K562 (cell line): ENCODE measurements around the gene FAM136A. TPM values are rescaled to one million over a fixed set of nuclear protein-coding genes. Genes with fewer than 3 reads are reported as not detected.

Experiments
- BCOR ChIP-seq: fragments of 450-650 bp; IDR thresholded peaks from 2 replicates; pipeline ENCODE4 v1.6.1; 2016
- CBX5 ChIP-seq: IDR thresholded peaks from 2 replicates; pipeline ENCODE4 v1.6.1; 2014; ENCODE audit warnings: low read depth, borderline replicate concordance
- CEBPG ChIP-seq, 3 experiments: fragments of 200-800 bp in 1 of 3; sonication (Bioruptor generic) in 1 of 3; sonication (generic) in 1 of 3; formaldehyde crosslinking in 1 of 3; IDR thresholded peaks in 2 of 3; conservative IDR thresholded peaks in 1 of 3; 2 replicates each; pipeline versions ENCODE4 v1.6.1 to v1.8.0; 2016 to 2022; ENCODE audit warnings: missing compliant biosample characterization in 2 of 3, missing genetic modification characterization in 2 of 3, mild to moderate bottlenecking in 1 of 3, missing genetic modification reagents in 1 of 3
- MAFF ChIP-seq: IDR thresholded peaks from 2 replicates; pipeline ENCODE4 v1.6.1; 2012; ENCODE audit warnings: low read length, improper control_type of control experiment
- NR1H2 ChIP-seq: sonication (generic); formaldehyde crosslinking; IDR thresholded peaks from 2 replicates; pipeline ENCODE4 v1.4.0; 2020; ENCODE audit warnings: mild to moderate bottlenecking, missing genetic modification reagents
- PTRF ChIP-seq: fragments of 450-650 bp; IDR thresholded peaks from 2 replicates; pipeline ENCODE4 v1.6.1; 2016; ENCODE audit warnings: mild to moderate bottlenecking, missing genetic modification characterization, missing compliant biosample characterization
- RHOXF2B ChIP-seq: fragments of 250-450 bp; sonication (Bioruptor Pico); conservative IDR thresholded peaks from 2 replicates; pipeline ENCODE4 v1.5.1; 2021
- SAP30 ChIP-seq: fragments of 200-600 bp; sonication (generic); IDR thresholded peaks from 2 replicates; pipeline ENCODE4 v1.6.1; 2012; ENCODE audit warnings: borderline replicate concordance, low read depth, mild to moderate bottlenecking, moderate library complexity, low read length, control low read depth, inconsistent platforms; ENCODE audit not compliant: insufficient read depth, poor library complexity, severe bottlenecking
- TAF15 ChIP-seq: fragments of 200-400 bp; formaldehyde crosslinking; IDR thresholded peaks from 2 replicates; pipeline ENCODE4 v1.6.1; 2017; ENCODE audit warnings: mild to moderate bottlenecking, low read depth, low read length, moderate library complexity
- TARDBP ChIP-seq: fragments of 450-650 bp; IDR thresholded peaks from 2 replicates; pipeline ENCODE4 v1.6.1; 2016
- TEAD1 ChIP-seq, 2 experiments: fragments of 450-650 bp in 1 of 2; sonication (generic) in 1 of 2; formaldehyde crosslinking; IDR thresholded peaks; 2 replicates each; pipeline versions ENCODE4 v1.4.0 to v1.8.0; 2020 to 2022; ENCODE audit warnings: mild to moderate bottlenecking in 2 of 2, missing genetic modification reagents in 1 of 2
- ZNF23 ChIP-seq: fragments of 250-450 bp; sonication (Bioruptor Pico); IDR thresholded peaks from 2 replicates; pipeline ENCODE4 v1.4.0; 2020; ENCODE audit warnings: mild to moderate bottlenecking
- ZNF77 ChIP-seq: fragments of 250-450 bp; sonication (Bioruptor Pico); IDR thresholded peaks from 2 replicates; pipeline ENCODE4 v1.5.0; 2020
- polyA plus RNA-seq, 8 experiments: library from polyadenylated mRNA; depleted of rRNA in 4 of 8; stranded (reverse) in 5 of 8; unstranded in 3 of 8; fragments of >200 nt; fragmentation: Nextera tagmentation in 2 of 8; fragmentation: Illumina TruSeq in 1 of 8; extraction: Ambion mirVana in 2 of 8; extraction: Trizol in 1 of 8; gene quantifications; 2 replicates each; pipeline versions ENCODE4 v1.2.1 to v1.2.3, GENCODE V29; 2011 to 2014; ENCODE audit warnings: inconsistent platforms in 1 of 8, missing spikeins in 1 of 8
- total RNA-seq, 7 experiments: library from RNA; depleted of rRNA in 6 of 7; stranded (reverse); fragments of >200 nt in 6 of 7; fragmentation: Illumina TruSeq in 2 of 7; extraction: Trizol in 2 of 7; gene quantifications; 2 replicates each; pipeline versions ENCODE4 v1.2.1 to v1.2.3, GENCODE V29; 2011 to 2021; ENCODE audit warnings: low replicate concordance in 1 of 7
- TF ChIP-seq, protein P1 (sequence below): fragments of 250-450 bp; sonication (Bioruptor Pico); IDR thresholded peaks from 2 replicates; pipeline ENCODE4 v1.5.0; 2021; ENCODE audit warnings: mild to moderate bottlenecking, borderline replicate concordance
- TF ChIP-seq, protein P2 (sequence below): sonication (generic); formaldehyde crosslinking; IDR thresholded peaks from 2 replicates; pipeline ENCODE4 v1.8.1; 2023; ENCODE audit warnings: missing genetic modification reagents, mild to moderate bottlenecking, borderline replicate concordance

FAM136A gene
- total and polyA plus RNA-seq, 9 of the 15 experiments (the other 6 are each of a cell fraction or from before 2014, with no cell fraction given), result 89.0 to 151 (median 104) TPM

DNA sequence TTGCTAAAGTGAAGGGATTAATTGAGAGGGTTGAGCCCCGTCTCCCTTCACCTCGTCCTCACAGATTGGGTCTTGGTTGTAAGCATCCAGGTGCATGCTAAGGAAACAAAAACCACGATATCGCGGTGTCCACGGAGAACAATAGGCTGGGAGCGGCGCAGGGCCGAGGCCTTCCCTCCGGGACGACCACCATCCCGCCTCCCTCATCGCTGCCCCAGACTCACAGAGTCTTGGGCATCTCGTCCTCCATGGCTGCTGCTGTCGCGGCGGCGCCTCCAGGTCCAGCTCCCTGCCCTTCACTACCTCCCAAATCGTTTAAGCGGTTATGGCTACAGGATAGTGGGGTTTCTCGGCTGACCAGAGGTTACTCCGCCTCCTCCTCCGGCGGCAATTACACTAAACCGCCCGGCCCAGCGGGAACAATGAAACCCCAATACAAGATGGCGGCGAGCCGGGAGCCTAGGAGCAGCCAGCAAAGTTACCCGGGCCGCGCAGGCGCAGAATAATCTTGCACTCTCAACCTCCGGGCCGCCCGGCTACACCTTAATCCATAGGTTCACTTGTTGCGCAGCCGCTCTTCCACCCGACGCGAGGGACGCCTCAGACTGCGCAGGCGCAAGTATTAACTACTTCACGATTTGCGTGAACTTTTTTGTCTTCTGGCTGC is 53.6 kb downstream of the FAM136A start, which contains the start of gene TIA1 (continued):
- TF ChIP-seq PTRF (tag) (no peak), RHOXF2B (CRISPR knock-in tag) (no peak), CBX5 (no peak), TAF15 (no peak), ZNF77 (CRISPR knock-in tag) (no peak), MAFF (no peak), SAP30 (peak; percentile 29), ZNF23 (CRISPR knock-in tag) (no peak), NR1H2 (CRISPR knock-in tag) (no peak), BCOR (0 out of 2 replicates have a peak, but pooled peaks have one; percentile 53), TEAD1 (CRISPR knock-in tag; IDR thresholded peaks at IDR 0.05) (no peak), TARDBP (no peak), CEBPG (CRISPR knock-in tag; IDR thresholded peaks at IDR 0.05) (no peak), CEBPG (tag; conservative IDR thresholded peaks at IDR 0.05 in 1 of 2, IDR thresholded peaks at IDR 0.05 in 1 of 2) (no peak)
- TF ChIP-seq, protein P1, sequence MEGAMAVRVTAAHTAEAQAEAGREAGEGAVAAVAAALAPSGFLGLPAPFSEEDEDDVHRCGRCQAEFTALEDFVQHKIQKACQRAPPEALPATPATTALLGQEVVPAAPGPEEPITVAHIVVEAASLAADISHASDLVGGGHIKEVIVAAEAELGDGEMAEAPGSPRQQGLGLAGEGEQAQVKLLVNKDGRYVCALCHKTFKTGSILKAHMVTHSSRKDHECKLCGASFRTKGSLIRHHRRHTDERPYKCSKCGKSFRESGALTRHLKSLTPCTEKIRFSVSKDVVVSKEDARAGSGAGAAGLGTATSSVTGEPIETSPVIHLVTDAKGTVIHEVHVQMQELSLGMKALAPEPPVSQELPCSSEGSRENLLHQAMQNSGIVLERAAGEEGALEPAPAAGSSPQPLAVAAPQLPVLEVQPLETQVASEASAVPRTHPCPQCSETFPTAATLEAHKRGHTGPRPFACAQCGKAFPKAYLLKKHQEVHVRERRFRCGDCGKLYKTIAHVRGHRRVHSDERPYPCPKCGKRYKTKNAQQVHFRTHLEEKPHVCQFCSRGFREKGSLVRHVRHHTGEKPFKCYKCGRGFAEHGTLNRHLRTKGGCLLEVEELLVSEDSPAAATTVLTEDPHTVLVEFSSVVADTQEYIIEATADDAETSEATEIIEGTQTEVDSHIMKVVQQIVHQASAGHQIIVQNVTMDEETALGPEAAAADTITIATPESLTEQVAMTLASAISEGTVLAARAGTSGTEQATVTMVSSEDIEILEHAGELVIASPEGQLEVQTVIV (CRISPR knock-in tag), result no peak
- TF ChIP-seq, protein P2, sequence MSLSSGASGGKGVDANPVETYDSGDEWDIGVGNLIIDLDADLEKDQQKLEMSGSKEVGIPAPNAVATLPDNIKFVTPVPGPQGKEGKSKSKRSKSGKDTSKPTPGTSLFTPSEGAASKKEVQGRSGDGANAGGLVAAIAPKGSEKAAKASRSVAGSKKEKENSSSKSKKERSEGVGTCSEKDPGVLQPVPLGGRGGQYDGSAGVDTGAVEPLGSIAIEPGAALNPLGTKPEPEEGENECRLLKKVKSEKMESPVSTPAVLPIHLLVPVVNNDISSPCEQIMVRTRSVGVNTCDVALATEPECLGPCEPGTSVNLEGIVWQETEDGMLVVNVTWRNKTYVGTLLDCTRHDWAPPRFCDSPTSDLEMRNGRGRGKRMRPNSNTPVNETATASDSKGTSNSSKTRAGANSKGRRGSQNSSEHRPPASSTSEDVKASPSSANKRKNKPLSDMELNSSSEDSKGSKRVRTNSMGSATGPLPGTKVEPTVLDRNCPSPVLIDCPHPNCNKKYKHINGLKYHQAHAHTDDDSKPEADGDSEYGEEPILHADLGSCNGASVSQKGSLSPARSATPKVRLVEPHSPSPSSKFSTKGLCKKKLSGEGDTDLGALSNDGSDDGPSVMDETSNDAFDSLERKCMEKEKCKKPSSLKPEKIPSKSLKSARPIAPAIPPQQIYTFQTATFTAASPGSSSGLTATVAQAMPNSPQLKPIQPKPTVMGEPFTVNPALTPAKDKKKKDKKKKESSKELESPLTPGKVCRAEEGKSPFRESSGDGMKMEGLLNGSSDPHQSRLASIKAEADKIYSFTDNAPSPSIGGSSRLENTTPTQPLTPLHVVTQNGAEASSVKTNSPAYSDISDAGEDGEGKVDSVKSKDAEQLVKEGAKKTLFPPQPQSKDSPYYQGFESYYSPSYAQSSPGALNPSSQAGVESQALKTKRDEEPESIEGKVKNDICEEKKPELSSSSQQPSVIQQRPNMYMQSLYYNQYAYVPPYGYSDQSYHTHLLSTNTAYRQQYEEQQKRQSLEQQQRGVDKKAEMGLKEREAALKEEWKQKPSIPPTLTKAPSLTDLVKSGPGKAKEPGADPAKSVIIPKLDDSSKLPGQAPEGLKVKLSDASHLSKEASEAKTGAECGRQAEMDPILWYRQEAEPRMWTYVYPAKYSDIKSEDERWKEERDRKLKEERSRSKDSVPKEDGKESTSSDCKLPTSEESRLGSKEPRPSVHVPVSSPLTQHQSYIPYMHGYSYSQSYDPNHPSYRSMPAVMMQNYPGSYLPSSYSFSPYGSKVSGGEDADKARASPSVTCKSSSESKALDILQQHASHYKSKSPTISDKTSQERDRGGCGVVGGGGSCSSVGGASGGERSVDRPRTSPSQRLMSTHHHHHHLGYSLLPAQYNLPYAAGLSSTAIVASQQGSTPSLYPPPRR (CRISPR knock-in tag), result peak; percentile 6; the same call in 1 of the 2 replicates
